Gastroesophageal sphincter (tissue), 4 donors: ENCODE data around the gene CECR2. TPM values are rescaled to one million over a fixed set of nuclear protein-coding genes. Genes with fewer than 3 reads are reported as not detected.

Experiments
- ATAC-seq: fragments of 150-250 bp; one replicate; pipeline ENCODE4 v1.9.1; 2016; ENCODE audit warnings: mild to moderate bottlenecking, moderate library complexity
- H3K27ac ChIP-seq, 4 donors: fragments of 200-600 bp; sonication (generic) in 3 of 4; 1 replicate in 3 of 4; 2 replicates in 1 of 4; pipeline ENCODE4 v1.5.1; 2016 to 2019
- H3K27me3 ChIP-seq: fragments of 200-600 bp; sonication (generic); one replicate; pipeline ENCODE4 v1.5.1; 2019
- H3K36me3 ChIP-seq, 2 donors: fragments of 200-600 bp; sonication (generic); one replicate each; pipeline ENCODE4 v1.5.1; 2019; ENCODE audit warnings: control low read depth in 1 of 2
- H3K4me1 ChIP-seq, 3 donors: fragments of 200-600 bp; sonication (generic); 1 replicate in 2 of 3; 2 replicates in 1 of 3; pipeline ENCODE4 v1.5.1; 2016 to 2019; ENCODE audit warnings: control low read depth in 2 of 3
- H3K4me3 ChIP-seq, 2 donors: fragments of 200-600 bp; sonication (generic); one replicate each; pipeline ENCODE4 v1.5.1; 2019; ENCODE audit warnings: mild to moderate bottlenecking in 1 of 2, moderate library complexity in 1 of 2
- H3K9me3 ChIP-seq, 3 donors: fragments of 200-600 bp; sonication (generic); one replicate each; pipeline ENCODE4 v1.5.1; 2017 to 2019; ENCODE audit warnings: control low read depth in 2 of 3
- EP300 ChIP-seq: sonication (generic); formaldehyde crosslinking; IDR thresholded peaks from one replicate; pipeline ENCODE4 v1.6.1; 2017; ENCODE audit warnings: antibody characterized with exemption, mild to moderate bottlenecking
- POLR2A ChIP-seq, 2 donors: fragments of 450-650 bp; IDR thresholded peaks; one replicate each; pipeline ENCODE4 v1.6.1; 2017; ENCODE audit warnings: antibody characterized with exemption in 2 of 2, mild to moderate bottlenecking in 2 of 2, moderate library complexity in 1 of 2
- POLR2AphosphoS5 ChIP-seq: sonication (generic); formaldehyde crosslinking; IDR thresholded peaks from one replicate; pipeline ENCODE4 v1.6.1; 2017; ENCODE audit warnings: antibody characterized with exemption
- WGBS, 2 donors: methylation state at CpG; one replicate each; pipeline ENCODE4 v1.1.5; 2018; ENCODE audit warnings: low coverage in 1 of 2; 5-methylcytosine and 5-hydroxymethylcytosine counted together
- total RNA-seq, 4 donors: library from RNA; depleted of rRNA; stranded (reverse); fragments of >200 nt; gene quantifications; one replicate each; pipeline ENCODE4 v1.1.0, GENCODE V29; 2016
- TF ChIP-seq, protein P1 (sequence below), 4 experiments: fragments of 200-600 bp in 2 of 4; fragments of 450-650 bp in 2 of 4; sonication (generic) in 1 of 4; IDR thresholded peaks; one replicate each; pipeline ENCODE4 v1.5.1; 2017 to 2019; ENCODE audit warnings: antibody characterized with exemption in 4 of 4, mild to moderate bottlenecking in 2 of 4, moderate library complexity in 2 of 4

Gene CECR2
- total RNA-seq, 4 donors from 2014 or later = 0.72 to 1.7 (median 1.2) TPM

DNA sequence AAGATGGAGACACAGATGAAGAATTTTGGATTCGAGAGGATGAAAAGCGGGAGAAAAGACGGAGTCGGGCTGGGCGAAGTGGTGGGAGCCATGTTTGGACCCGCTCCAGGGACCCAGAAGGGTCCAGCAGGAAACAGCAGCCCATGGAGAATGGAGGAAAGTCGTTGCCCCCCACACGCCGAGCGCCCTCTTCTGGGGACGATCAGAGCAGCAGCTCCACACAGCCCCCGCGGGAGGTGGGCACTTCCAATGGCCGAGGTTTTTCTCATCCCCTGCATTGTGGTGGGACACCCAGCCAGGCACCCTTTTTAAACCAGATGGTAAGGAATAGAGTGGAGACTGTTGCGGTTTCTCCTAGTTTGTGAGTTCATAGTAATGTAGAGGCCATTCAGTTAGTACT lies 171.2 kb downstream of the CECR2 start:
- Histone ChIP-seq H3K27me3 (no peaks in the 10 kb centered on the region), H3K4me1 (peaks cover 0 to 12% (median 0%) of the 10 kb centered on the region in 3 donors), H3K36me3 (peaks cover 0 to 26% of the 10 kb centered on the region in 2 donors), H3K4me3 (no peak overlapping the region), H3K9me3 (no peaks in the 10 kb centered on the region), H3K27ac (no peak overlapping the region)
- TF ChIP-seq POLR2A (IDR thresholded peaks at IDR 0.05) = no peak
- no peak for TF ChIP-seq POLR2AphosphoS5
- TF ChIP-seq EP300 = no peak
- TF ChIP-seq, protein P1, sequence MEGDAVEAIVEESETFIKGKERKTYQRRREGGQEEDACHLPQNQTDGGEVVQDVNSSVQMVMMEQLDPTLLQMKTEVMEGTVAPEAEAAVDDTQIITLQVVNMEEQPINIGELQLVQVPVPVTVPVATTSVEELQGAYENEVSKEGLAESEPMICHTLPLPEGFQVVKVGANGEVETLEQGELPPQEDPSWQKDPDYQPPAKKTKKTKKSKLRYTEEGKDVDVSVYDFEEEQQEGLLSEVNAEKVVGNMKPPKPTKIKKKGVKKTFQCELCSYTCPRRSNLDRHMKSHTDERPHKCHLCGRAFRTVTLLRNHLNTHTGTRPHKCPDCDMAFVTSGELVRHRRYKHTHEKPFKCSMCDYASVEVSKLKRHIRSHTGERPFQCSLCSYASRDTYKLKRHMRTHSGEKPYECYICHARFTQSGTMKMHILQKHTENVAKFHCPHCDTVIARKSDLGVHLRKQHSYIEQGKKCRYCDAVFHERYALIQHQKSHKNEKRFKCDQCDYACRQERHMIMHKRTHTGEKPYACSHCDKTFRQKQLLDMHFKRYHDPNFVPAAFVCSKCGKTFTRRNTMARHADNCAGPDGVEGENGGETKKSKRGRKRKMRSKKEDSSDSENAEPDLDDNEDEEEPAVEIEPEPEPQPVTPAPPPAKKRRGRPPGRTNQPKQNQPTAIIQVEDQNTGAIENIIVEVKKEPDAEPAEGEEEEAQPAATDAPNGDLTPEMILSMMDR (IDR thresholded peaks at IDR 0.05) = no peak
- ATAC-seq = no peak
- WGBS, 2 donors = 80 to 92% methylated on average over 1 to 2 of the region's 15 CpGs

DNA sequence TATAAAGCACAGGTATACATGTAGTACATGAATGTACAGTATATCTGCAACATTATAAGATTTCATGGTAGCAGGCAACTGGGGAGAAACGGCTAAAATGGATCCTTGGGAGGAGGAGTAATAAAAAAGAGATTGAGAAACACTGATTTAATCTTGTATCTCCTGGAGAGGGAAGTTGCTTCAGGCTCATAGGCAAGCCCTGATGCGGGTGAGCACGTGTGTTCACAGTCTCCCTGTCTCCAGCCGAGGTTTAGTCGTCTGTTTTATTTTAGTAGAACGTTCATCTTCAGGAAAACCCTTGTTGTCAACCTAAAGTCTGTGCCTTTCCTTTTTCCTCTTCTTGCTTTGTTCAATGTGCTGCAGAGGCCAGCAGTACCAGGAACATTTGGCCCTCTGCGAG lies 172.2 kb downstream of the CECR2 start:
- no peak overlapping the region for H3K27ac ChIP-seq
- H3K9me3 ChIP-seq = no peaks in the 10 kb centered on the region
- no peak overlapping the region for H3K4me3 ChIP-seq
- H3K27me3 ChIP-seq = no peaks in the 10 kb centered on the region
- H3K4me1 ChIP-seq = peaks cover 0 to 6% (median 0%) of the 10 kb centered on the region in 3 donors
- TF ChIP-seq POLR2AphosphoS5 (no peak), EP300 (no peak), POLR2A (IDR thresholded peaks at IDR 0.05) (no peak)
- TF ChIP-seq, protein P1 (IDR thresholded peaks at IDR 0.05) = no peak
- peaks cover 0 to 26% of the 10 kb centered on the region in 2 donors for H3K36me3 ChIP-seq
- WGBS, 2 donors = 69 to 85% methylated on average over 7 of the region's 7 CpGs
- ATAC-seq = no peak

DNA sequence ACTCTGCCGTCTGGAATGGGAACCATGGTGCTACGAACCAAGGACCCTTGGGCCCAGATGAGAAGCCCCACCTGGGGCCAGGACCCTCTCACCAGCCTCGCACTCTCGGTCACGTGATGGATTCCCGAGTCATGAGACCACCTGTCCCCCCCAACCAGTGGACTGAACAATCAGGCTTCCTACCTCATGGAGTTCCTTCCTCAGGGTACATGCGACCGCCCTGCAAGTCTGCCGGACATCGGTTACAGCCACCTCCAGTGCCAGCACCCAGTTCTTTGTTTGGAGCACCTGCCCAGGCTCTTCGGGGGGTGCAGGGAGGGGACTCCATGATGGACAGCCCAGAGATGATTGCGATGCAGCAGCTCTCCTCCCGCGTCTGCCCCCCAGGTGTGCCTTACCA lies 173.2 kb downstream of the CECR2 start:
- WGBS, 2 donors = 92% methylated on average over 10 of the region's 14 CpGs; no CpG with 5 or more reads in 1 of the 2 donors

DNA sequence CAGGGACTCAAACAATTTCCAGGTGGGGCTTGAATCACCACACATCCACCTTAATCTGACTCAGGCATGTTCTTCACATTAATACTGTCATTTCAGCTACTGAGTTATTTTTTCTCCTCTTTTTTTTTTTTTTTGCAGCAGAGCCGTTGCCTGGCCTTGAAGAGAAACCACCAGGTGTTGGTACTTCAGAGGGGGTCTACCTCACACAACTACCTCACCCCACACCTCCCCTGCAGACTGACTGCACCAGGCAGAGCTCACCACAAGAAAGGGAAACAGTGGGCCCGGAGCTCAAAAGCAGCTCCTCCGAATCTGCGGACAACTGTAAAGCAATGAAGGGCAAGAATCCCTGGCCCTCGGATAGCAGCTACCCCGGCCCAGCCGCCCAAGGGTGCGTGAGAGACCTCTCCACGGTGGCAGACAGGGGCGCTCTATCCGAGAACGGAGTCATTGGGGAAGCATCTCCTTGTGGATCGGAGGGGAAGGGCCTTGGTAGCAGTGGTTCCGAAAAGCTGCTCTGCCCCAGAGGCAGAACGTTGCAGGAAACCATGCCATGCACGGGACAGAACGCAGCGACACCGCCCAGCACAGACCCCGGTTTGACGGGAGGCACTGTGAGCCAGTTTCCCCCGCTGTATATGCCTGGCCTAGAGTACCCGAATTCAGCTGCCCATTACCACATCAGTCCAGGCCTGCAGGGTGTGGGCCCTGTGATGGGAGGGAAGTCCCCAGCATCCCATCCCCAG lies 178.9 kb downstream of the CECR2 start:
- Histone ChIP-seq H3K9me3 (no peaks in the 10 kb centered on the region), H3K27ac (no peak overlapping the region), H3K4me3 (no peak overlapping the region), H3K36me3 (peaks cover 0 to 38% of the 10 kb centered on the region in 2 donors), H3K27me3 (no peaks in the 10 kb centered on the region), H3K4me1 (no peaks in the 10 kb centered on the region)
- no peak for ATAC-seq
- WGBS, 2 donors = 66 to 92% methylated on average over 5 to 8 of the region's 23 CpGs
- TF ChIP-seq POLR2AphosphoS5 = no peak
- TF ChIP-seq EP300 = no peak
- TF ChIP-seq POLR2A (IDR thresholded peaks at IDR 0.05) = no peak
- TF ChIP-seq, protein P1 (IDR thresholded peaks at IDR 0.05) = no peak

More for the DNA sequence above, 173.2 kb downstream of the CECR2 start:
- no peaks in the 10 kb centered on the region for H3K9me3 ChIP-seq
- H3K4me1 ChIP-seq = no peaks in the 10 kb centered on the region
- no peak for ATAC-seq
- TF ChIP-seq POLR2AphosphoS5 = no peak
- no peak for TF ChIP-seq POLR2A (IDR thresholded peaks at IDR 0.05)
- TF ChIP-seq EP300 = no peak
- TF ChIP-seq, protein P1 (IDR thresholded peaks at IDR 0.05) = no peak
- no peak overlapping the region for H3K27ac ChIP-seq
- H3K36me3 ChIP-seq = peaks cover 0 to 26% of the 10 kb centered on the region in 2 donors
- H3K4me3 ChIP-seq = no peak overlapping the region
- H3K27me3 ChIP-seq = no peaks in the 10 kb centered on the region

DNA sequence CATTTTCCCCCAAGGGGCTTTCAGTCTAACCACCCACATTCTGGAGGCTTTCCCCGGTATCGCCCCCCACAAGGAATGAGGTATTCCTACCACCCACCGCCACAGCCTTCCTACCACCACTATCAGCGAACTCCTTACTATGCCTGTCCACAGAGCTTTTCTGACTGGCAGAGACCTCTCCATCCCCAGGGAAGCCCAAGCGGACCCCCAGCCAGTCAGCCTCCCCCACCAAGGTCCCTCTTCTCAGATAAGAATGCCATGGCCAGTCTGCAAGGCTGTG lies 179.4 kb downstream of the CECR2 start:
- ATAC-seq = no peak

More for the DNA sequence above, 179.4 kb downstream of the CECR2 start:
- H3K27me3 ChIP-seq = no peaks in the 10 kb centered on the region
- peaks cover 0 to 37% of the 10 kb centered on the region in 2 donors for H3K36me3 ChIP-seq
- no peak overlapping the region for H3K4me3 ChIP-seq
- WGBS, 2 donors = 92% methylated on average over 5 of the region's 5 CpGs; no CpG with 5 or more reads in 1 of the 2 donors
- H3K27ac ChIP-seq = no peak overlapping the region
- no peaks in the 10 kb centered on the region for H3K4me1 ChIP-seq
- TF ChIP-seq POLR2A (IDR thresholded peaks at IDR 0.05) (no peak), EP300 (no peak), POLR2AphosphoS5 (no peak)
- TF ChIP-seq, protein P1 (IDR thresholded peaks at IDR 0.05) = no peak
- no peaks in the 10 kb centered on the region for H3K9me3 ChIP-seq
